Measurements from ENCODE around the gene GRIN3B. TPM values are rescaled to one million over a fixed set of nuclear protein-coding genes. Genes with fewer than 3 reads are reported as not detected.

Gene GRIN3B
- total RNA-seq, 1 donor: 0.81 TPM

DNA sequence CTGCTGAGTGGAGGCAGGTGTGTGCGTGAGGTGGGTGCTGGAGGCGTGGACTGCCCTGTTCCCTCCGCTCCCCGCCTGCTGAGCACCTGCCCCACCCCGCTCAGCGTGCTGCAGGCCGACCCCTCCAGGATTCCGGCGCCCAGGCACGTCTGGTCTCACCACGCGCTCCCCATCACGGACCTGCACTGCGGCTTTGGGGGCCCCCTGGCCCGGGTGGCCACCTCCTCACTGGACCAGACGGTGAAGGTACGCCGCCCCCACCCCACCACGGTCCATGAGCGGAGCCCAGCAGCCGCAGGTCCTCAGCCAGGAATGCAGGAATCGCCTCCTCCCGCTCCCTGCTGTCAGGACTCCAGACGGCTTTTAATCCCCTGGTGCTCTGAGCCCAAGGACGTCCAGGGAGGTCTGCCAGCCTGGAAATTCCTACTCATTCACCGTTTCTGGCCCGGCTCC lies 10.1 kb upstream of the GRIN3B start:
- DNase-seq (ENCODE audit: low read depth in 2 of 3, low spot score in 2 of 3): no peak

DNA sequence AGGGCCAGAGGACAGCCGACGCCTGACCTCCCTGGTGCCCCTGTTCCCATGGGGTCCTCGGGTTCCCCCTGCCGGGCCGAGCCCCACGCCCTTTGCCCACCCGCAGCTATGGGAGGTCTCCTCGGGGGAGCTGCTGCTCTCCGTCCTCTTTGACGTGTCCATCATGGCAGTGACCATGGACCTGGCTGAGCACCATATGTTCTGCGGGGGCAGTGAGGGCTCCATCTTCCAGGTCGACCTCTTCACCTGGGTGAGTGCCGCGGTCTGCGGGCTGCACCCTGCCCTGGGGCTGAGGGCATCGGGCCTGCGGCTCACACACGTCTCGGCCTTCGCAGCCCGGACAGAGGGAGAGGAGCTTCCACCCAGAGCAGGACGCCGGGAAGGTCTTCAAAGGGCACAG lies 9.5 kb upstream of the GRIN3B start:
- no peak for DNase-seq (ENCODE audit: low read depth in 2 of 3, low spot score in 2 of 3)

DNA sequence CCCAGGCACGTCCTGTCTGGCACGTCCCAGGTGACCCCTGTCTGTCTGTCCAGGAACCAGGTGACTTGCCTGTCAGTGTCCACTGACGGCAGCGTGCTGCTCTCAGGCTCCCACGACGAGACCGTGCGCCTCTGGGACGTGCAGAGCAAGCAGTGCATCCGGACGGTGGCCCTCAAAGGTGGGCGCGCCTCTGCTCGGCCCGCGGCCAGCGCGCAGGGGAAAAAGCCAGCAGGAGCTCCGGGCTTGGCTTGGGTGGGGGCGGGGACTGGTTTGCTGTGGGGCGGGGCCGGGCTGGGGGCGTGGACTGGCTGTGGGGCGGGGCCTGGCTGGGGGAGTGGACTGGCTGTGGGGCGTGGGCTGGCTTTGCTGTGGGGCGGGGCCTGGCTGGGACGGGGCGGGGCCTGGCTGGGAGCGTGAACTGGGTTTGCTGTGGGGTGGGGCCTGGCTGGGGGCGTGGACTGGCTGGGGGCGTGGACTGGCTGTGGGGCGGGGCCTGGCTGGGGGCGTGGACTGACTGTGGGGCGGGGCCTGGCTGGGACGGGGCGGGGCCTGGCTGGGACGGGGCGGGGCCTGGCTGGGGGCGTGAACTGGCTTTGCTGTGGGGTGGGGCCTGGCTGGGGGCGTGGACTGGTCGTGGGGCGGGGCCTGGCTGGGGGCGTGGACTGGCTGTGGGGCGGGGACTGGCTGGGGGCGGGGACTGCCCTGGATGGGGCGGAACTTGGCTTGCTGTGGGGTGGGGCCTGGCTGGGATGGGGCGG lies 8.9 kb upstream of the GRIN3B start:
- peak in 2 of 3 donors; percentile 31 to 63 for DNase-seq (ENCODE audit: low read depth in 2 of 3, low spot score in 2 of 3)

DNA sequence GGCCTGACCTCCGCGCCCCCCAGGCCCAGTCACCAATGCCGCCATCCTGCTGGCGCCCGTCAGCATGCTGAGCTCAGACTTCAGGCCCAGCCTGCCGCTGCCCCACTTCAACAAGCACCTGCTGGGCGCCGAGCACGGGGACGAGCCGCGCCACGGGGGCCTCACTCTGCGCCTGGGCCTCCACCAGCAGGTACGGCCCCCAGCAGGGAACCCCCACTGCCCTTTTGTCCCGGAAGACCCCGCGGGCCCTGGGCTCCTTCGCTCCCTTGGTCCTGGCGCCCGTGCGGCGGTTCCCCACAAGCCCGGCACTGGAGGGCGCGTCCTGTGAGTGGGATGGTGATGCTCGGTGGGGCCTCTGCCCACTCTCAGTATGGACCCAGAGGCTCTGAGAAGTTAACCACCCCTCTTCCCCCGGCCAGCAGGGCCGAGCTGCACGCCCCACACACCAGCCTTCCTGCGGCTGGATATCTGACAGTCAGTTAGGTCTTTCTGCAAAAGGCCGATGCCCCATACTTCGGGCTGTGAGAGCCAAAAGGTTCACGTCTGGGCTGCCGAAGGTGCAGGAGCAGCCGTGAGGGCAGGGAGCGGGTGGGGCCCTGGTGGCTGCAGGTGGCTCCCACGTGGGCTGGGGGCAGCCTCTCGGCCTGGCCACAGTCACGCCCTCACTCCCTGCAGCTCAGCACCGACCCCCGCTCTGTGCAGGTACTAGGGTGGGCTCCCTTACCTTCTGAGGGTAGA lies 8.1 kb upstream of the GRIN3B start:
- no peak for DNase-seq (ENCODE audit: low read depth in 2 of 3, low spot score in 2 of 3)

DNA sequence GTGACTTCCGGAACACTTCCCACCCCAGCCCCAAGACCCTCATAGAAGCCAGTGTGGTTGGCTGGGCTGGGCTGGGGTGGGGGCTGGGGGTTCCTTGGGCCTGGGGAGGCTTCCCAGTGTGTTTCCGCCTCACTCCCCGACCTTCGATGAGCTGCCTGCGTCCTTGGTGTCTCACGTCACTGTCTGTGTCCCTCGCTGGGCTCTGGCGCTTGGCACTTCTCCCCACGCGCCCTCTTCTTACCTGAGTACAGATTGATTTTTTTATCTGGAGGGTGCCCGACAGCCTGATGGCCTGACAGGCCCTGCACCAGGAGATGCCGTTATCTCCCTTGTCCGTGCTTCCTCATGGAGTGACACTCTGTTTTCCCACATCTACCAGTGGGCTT lies 7.6 kb upstream of the GRIN3B start:
- no peak for DNase-seq (ENCODE audit: low read depth in 2 of 3, low spot score in 2 of 3)

DNA sequence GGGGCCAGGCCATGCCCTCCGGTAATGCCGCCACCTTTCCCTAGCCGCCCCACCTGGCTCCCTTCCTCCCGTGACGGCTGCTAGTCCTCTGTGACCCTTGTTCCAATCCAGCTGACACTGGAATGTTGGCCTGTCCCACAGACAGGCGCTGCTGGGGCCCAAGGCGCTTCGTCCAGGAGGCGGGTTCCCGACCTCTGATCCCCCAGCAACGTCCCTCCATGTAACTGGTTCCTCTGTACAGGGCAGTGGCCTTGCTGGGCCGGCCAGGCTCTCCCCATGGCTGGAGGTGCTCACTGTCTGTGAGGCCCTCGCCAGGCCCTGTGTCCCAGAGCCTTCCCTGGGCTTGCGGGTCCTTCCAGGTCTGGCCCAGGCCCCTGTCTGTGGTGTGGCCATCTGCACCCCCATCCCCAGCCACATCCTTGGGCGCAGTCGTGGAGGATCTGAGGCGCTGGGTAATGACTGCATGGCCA lies 6.8 kb upstream of the GRIN3B start:
- no peak for DNase-seq (ENCODE audit: low read depth in 2 of 3, low spot score in 2 of 3)

DNA sequence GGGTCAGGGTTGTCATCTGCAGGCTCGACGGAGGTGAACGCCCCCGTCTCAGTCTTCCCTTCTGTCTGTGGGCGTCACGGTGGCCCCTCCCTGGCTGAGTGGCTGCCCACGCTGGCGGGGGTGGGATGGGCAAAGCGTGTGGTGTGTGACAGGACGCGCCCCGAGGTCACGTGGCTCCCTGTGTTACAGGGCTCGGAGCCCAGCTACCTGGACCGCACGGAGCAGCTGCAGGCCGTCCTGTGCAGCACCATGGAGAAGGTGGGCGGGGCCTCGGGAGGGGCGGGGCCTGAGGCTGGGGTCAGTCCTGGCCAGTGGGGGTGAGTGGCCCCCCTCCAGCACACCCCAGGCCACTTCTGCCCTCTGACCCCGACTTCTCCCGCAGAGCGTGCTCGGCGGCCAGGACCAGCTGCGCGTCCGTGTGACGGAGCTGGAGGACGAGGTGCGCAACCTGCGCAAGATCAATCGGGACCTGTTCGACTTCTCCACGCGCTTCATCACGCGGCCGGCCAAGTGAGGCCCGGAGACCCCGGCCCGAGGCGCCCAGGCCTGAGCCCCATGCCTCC lies 6.3 kb upstream of the GRIN3B start:
- DNase-seq (ENCODE audit: low read depth in 2 of 3, low spot score in 2 of 3): no peak

DNA sequence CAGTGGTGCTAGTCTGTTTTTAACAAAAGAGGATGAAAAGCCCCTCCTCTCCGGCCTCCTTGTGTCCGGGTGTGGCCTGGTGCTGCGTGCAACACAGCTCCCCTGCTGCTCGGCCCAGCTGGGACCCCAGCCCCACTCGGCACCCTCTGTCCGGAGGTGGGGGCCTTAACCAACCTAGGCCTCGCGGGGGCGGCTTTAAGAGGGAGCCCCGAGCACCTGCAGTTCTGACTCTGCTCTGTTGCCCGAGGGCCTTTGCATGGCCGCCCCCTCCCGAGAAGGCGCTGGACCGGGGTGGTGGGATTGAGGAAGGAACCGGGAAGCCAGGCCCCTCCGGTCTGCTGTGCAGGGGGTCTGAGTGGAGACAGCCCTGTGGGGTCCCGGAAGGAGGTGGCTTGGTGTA lies 5.7 kb upstream of the GRIN3B start:
- no peak for DNase-seq (ENCODE audit: low read depth in 2 of 3, low spot score in 2 of 3)

DNA sequence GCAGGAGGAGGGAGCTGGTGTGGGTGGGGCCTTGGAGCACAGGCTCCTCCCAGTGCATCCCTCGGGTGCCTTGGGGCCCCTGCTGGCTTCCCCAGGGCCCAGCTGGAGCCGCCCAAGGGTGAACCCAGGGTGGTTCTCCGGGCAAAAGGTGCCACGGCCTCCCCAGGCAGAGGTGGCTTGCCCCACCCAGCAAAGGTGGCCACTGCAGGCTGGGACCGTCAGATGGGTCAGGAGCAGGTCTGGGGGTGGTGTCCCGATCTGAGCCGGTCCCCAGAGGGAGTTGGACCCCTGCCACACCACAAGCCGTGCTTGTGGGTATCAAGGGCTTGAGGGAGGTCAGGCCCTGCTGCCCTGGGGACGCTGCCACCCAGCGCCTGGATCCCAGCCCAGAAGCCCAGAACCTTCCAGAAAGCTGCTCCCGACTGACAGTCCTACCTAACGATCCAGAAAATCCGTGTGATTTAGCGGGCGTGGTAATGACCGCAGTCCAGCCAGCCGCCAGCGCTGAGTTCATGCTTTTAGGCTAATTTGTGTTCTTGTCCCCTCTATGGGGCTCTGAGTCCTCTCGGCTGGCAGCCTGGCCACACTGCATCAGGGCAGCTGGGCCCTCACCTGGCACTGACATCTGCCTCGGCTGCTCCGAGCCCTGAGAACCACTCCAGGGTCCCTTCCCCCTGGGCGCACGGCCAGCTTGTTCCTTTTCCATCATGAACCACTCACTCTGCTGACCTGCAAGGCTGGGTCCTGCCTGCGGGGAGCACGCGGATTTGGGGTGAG lies 5.0 kb upstream of the GRIN3B start:
- DNase-seq (ENCODE audit: low read depth in 2 of 3, low spot score in 2 of 3): no peak

DNA sequence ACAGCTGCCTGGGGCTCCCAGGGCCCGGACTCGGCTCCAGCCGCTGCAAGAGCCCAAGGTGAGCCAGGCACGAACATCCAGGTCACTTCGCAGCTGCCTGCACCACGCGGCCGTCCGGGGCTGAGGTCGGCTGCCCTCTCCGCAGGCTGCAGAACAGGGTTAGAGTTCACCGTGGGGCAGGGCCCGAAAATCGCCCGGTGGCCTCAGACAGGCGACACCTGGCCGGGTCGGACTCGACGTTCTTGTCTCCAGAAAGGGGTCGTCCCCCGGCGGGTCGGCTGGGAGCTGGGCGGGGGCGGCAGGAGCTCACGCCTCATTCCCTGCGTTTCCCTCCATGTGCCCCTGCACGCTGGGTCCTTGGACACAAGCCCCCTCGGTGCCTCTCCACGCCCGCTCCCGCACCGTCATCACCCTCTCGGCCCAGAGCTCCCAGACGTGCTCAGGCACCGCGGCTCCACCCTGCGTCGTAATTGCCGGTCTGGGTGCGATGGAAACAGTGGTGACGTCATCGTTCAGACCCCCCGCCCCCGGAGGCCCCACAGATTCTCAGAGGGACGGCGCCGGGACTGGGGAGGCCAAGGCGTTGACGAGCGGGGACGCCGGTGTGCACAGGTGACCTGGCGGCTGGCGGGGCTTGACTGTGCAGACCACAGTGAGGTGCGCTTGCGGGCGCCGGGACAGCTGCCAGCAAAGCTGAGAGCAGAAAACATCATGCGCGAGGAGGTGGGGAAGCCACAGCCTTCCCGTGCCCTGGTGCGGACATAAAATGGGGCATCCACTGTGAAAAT lies 4.0 kb upstream of the GRIN3B start:
- peak; percentile 60 to 80 (median 76) for DNase-seq (ENCODE audit: low read depth in 2 of 3, low spot score in 2 of 3)

DNA sequence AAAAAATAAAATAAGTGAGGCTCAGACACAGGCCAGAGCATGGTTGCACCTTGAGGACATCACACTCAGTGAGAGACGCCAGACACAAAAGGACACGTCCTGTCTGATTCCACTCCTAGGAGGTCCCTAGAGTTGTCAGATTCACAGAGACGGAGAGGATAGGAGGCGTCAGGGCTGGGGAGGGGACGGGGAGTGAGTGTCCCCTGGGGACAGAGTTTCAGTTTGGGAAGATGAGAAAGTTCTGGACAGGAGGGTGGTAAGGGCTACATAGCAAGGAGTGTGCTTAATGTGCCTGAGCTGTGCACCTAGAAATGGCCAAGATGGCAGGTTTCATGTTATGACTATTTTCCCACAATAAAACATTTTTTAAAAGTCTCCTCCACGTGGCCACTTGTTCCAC lies 2.2 kb upstream of the GRIN3B start:
- DNase-seq (ENCODE audit: low read depth in 2 of 3, low spot score in 2 of 3): no peak

DNA sequence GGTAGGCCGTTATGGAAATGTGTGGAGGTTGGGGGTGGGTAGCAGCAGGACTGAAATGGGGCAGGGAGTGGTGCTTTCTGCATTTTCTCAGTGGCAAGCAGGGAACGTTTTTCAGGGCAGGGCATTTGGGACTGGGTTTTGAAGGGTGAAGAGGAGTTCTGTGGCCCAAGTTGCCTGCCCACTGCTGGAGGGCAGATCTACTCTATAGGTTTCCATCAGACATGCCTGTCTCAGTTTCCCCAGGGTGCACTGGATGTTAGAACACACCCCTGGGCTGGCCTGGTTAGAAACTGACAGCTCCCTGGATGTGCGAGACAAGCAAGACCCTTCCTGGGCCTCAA lies 870 bp upstream of the GRIN3B start:
- DNase-seq (ENCODE audit: low read depth in 2 of 3, low spot score in 2 of 3): no peak

DNA sequence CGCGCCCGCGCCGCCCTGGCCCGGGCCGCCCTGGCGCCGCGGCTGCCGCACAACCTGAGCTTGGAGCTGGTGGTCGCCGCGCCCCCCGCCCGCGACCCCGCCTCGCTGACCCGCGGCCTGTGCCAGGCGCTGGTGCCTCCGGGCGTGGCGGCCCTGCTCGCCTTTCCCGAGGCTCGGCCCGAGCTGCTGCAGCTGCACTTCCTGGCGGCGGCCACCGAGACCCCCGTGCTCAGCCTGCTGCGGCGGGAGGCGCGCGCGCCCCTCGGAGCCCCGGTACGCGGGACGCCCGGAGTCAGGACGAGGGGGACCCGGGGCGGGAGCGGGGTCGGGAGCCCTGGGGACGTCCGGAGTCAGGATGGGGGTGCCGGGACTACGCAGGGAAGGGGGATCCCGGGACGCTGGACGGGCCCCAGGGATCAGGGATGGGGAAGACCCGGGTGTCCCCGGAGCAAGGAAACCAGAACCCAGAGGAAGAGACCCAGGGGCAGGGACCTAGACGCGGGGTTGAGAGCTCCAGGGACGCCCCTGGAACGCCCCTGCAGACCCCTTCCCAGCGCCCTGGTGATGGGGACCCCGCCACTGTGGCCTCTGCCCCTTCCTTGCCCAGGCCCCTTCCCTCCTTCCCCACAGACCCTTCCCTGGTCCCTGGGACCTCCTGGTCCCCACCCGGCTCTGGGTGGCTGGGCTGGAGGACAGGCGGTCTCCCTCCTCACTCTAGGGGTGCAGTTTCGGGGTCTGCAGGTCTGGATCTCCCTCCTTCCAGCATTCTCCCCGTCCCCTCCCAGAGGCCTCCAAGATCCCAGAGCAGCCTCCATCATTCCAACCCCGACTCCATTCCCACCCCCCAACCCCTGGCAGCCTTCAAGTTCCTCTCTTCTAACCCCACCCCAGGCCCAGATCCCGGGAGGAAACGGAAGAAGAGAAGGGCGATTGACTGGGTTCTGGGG lies 645 bp downstream of the GRIN3B start:
- no peak for DNase-seq (ENCODE audit: low read depth in 2 of 3, low spot score in 2 of 3)

DNA sequence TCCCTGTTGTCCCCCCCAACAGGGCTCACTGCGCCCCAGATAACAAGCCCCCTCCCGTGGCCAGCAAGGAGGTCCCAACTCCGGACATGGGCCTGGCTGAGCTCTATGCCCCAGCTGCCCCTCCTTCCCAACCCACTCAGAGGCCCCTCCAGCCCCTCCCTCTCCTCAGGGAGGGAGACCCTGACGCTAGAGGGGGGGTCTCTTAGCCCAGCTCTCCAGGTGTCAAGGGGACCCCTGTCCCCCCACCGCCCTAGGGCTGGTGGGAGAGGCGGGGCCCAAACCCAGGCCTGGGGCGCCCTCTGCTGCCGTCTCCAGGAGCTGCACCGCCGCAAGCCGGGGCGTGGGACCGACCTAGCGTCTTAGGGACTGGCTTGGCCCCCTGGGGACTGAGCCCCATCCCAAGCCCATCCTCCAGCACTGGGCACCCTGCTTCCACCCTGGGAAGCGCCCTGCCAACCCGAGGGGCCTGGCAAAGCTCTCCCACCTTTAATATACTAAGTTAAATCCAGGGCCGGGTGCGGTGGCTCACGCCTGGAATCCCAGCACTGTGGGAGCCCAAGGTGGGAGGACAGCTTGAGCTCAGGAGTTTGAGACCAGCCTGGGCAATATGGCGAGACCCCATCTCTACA lies 1.4 kb downstream of the GRIN3B start:
- peak; percentile 44 to 67 (median 46) for DNase-seq (ENCODE audit: low read depth in 2 of 3, low spot score in 2 of 3)

DNA sequence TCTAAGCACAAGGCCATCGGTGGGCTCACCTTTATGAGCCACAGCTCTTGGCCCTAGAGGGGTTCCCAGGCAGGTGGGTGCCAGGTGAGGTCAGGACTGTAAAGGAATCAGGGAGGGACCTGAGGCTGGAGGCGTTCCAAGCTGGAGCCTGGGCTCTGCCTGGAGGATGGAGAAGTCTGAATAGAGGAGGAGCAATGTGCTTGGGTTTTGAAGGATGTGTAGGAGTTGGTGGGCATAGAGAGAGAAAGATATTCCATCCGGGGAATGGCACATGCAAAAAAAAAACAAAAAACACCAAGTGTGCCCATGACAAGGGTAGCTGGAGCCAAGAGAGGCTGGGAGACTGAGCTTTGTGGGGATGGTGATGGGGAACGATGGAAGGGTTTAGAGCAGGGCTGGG lies 2.4 kb downstream of the GRIN3B start:
- DNase-seq (ENCODE audit: low read depth in 2 of 3, low spot score in 2 of 3): no peak

DNA sequence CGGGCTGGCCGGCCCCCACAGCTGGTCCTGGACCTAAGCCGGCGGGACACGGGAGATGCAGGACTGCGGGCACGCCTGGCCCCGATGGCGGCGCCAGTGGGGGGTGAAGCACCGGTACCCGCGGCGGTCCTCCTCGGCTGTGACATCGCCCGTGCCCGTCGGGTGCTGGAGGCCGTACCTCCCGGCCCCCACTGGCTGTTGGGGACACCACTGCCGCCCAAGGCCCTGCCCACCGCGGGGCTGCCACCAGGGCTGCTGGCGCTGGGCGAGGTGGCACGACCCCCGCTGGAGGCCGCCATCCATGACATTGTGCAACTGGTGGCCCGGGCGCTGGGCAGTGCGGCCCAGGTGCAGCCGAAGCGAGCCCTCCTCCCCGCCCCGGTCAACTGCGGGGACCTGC lies 3.1 kb downstream of the GRIN3B start:
- no peak for DNase-seq (ENCODE audit: low read depth in 2 of 3, low spot score in 2 of 3)

DNA sequence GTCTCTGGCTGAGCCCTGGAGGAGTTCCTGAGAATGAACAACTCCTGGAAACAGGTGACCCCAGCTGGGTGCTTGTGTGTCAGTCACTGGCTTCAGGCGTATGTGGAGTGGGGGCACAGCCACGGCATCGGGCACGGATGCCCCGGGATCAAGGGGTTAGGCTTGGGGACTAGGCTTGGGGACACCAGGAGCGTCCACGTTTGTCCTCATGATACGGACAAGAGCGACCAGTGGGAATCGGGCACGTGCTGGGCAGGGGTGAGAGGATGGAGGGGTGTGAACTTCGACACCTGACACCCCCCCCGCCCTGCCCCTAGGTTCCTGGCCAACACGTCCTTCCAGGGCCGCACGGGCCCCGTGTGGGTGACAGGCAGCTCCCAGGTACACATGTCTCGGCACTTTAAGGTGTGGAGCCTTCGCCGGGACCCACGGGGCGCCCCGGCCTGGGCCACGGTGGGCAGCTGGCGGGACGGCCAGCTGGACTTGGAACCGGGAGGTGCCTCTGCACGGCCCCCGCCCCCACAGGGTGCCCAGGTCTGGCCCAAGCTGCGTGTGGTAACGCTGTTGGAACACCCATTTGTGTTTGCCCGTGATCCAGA lies 4.1 kb downstream of the GRIN3B start:
- DNase-seq (ENCODE audit: low read depth in 2 of 3, low spot score in 2 of 3): no peak
